Loucy (cell line): ENCODE data around the gene SLC39A9.

Experiments
- CTCF ChIP-seq: fragments of 200-600 bp; sonication (generic); conservative IDR thresholded peaks from 2 replicates; pipeline ENCODE4 v1.5.1; 2014; ENCODE audit warnings: mild to moderate bottlenecking, antibody characterized with exemption, low read length
- EZH2phosphoT487 ChIP-seq: fragments of 200-600 bp; IDR thresholded peaks from 2 replicates; pipeline ENCODE4 v1.6.1; 2018; ENCODE audit warnings: antibody characterized with exemption, mild to moderate bottlenecking, moderate library complexity, borderline replicate concordance

- TF ChIP-seq CTCF, result no peak
- no peak for TF ChIP-seq EZH2phosphoT487
These were observed 24.8 kb downstream of the SLC39A9 start for GRCh38 chr14:69423279-69423678.
